Measurements from ENCODE around the gene RASIP1.

DNA sequence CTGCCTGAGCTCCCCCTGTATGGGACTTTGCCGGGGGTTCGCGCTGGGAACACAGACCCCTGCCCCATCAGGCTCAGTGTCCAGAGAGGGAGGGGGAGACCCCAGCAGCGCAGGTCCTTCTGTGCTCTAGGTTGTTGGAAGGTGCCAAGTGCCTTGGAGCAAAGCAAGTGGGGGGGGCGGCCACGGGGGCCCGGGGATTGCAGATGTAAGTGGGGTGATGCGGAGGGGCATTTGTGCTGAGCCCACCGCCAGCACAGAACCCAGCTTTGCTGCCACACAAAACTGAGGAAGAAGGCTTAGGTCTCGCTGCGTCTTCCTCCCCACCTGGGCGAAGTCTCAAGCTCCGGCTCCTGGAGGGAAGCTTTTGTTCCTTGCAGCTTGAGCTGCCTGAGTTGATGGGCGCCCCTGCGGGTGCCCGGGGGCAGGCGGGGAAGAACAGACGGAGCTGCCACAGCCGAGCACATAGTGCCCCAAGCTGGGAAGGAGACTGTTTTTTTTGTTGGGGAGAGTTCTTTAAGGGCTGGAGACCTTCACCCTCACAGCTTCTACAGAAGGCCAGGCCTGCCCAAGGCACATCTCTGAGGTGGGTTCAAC, 66.1 kb downstream of the RASIP1 start:
- TF ChIP-seq EZH2 (IDR thresholded peaks at IDR 0.05; ENCODE audit: low read length, unreplicated experiment): no peak
- TF ChIP-seq, protein P1, sequence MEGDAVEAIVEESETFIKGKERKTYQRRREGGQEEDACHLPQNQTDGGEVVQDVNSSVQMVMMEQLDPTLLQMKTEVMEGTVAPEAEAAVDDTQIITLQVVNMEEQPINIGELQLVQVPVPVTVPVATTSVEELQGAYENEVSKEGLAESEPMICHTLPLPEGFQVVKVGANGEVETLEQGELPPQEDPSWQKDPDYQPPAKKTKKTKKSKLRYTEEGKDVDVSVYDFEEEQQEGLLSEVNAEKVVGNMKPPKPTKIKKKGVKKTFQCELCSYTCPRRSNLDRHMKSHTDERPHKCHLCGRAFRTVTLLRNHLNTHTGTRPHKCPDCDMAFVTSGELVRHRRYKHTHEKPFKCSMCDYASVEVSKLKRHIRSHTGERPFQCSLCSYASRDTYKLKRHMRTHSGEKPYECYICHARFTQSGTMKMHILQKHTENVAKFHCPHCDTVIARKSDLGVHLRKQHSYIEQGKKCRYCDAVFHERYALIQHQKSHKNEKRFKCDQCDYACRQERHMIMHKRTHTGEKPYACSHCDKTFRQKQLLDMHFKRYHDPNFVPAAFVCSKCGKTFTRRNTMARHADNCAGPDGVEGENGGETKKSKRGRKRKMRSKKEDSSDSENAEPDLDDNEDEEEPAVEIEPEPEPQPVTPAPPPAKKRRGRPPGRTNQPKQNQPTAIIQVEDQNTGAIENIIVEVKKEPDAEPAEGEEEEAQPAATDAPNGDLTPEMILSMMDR (conservative IDR thresholded peaks at IDR 0.05; ENCODE audit: low read depth, low read length): no peak

Measured in PC-3 (cell line).